ENCODE results near the gene PTCD3.

PTCD3 gene

GRCh38 chr2:86082756-86083155, 23.3 kb upstream of the PTCD3 start:
- DNase-seq: no peak

- DNase-seq: no peak
Observed at GRCh38 chr2:86087936-86088850, 17.8 kb upstream of the PTCD3 start.

GRCh38 chr2:86094229-86094628, 11.8 kb upstream of the PTCD3 start:
- DNase-seq: no peak

- no peak for DNase-seq
Observed at GRCh38 chr2:86097114-86097896, 8.7 kb upstream of the PTCD3 start.

GRCh38 chr2:86097913-86098312, 8.1 kb upstream of the PTCD3 start:
- no peak for DNase-seq

GRCh38 chr2:86102157-86102556, 3.9 kb upstream of the PTCD3 start:
- no peak for DNase-seq

- peak; percentile 69 to 98 (median 85) for DNase-seq
Observed at GRCh38 chr2:86105252-86105968, 625 bp upstream of the PTCD3 start, which contains the start of gene POLR1A. POLR1A (minus strand) TSS chr2:86105886; CDS start chr2:86105776, 110 bp downstream.

- no peak for DNase-seq
Observed at GRCh38 chr2:86107031-86107430, 996 bp downstream of the PTCD3 start.

GRCh38 chr2:86118130-86118529, 12.1 kb downstream of the PTCD3 start:
- DNase-seq: no peak

GRCh38 chr2:86123328-86123925, 17.4 kb downstream of the PTCD3 start:
- no peak for DNase-seq

GRCh38 chr2:86124683-86125082, 18.6 kb downstream of the PTCD3 start:
- DNase-seq: no peak

- no peak for DNase-seq
Observed at GRCh38 chr2:86134709-86135108, 28.7 kb downstream of the PTCD3 start.

GRCh38 chr2:86135653-86136052, 29.6 kb downstream of the PTCD3 start:
- DNase-seq: no peak

- no peak for DNase-seq
Observed at GRCh38 chr2:86136141-86136540, 30.1 kb downstream of the PTCD3 start.

GRCh38 chr2:86138736-86139625, 32.9 kb downstream of the PTCD3 start:
- no peak for DNase-seq

- peak in 1 of 6 experiments; percentile 5 for DNase-seq
Observed at GRCh38 chr2:86139981-86140380, 33.9 kb downstream of the PTCD3 start.

- DNase-seq: no peak
Observed at GRCh38 chr2:86140969-86141392, 34.9 kb downstream of the PTCD3 start.

GRCh38 chr2:86142436-86143257, 36.6 kb downstream of the PTCD3 start:
- no peak for DNase-seq

- DNase-seq: no peak
Observed at GRCh38 chr2:86143307-86143706, 37.3 kb downstream of the PTCD3 start.

- no peak for DNase-seq
Observed at GRCh38 chr2:86143926-86144685, 38.1 kb downstream of the PTCD3 start.

Measured in stimulated activated naive CD4-positive, alpha-beta T cell (primary cell).